H1 (cell line): Measurements from ENCODE around the gene ST3GAL3. TPM values are rescaled to one million over a fixed set of nuclear protein-coding genes. Genes with fewer than 3 reads are reported as not detected.
A peak's percentile ranks its signal among the peaks of the same experiment; 100 is the strongest.

Experiments used
- CTCF ChIA-PET: fragments of 300-600 bp; sonication (Branson Sonifier 250); formaldehyde crosslinking; loops from one replicate; lab custom pipeline; 2021; ENCODE audit not compliant: partially characterized antibody; lab: Charles Lee
- POLR2A ChIA-PET: fragments of 300-600 bp; sonication (Branson Sonifier 250); formaldehyde crosslinking; loops from one replicate; lab custom pipeline; 2021; ENCODE audit warnings: inconsistent platforms; ENCODE audit not compliant: partially characterized antibody; lab: Charles Lee
- DNase-seq, 2 experiments: peaks; one replicate each; pipeline versions ENCODE4 v3.0.0 to v3.0.0-alpha.2; 2010 to 2022; ENCODE audit warnings: low spot score in 2 of 2, low read depth in 1 of 2, mixed read lengths in 1 of 2
- FAIRE-seq: peaks from 2 replicates; lab custom pipeline; 2011; peaks lifted over from hg19 to GRCh38; lab: Jason Lieb, UNC
- H2AFZ ChIP-seq: 2 replicates; pipeline ENCODE4 v1.8.1; 2012; ENCODE audit warnings: low read length, inconsistent platforms
- H2AK5ac ChIP-seq: 2 replicates; pipeline ENCODE4 v1.6.1; 2013; ENCODE audit warnings: low read depth, low read length
- H2BK120ac ChIP-seq: replicated peaks from 2 replicates; pipeline ENCODE3; 2013; ENCODE audit warnings: low read depth, low read length, inconsistent platforms
- H2BK12ac ChIP-seq: 2 replicates; pipeline ENCODE4 v1.6.1; 2013; ENCODE audit warnings: low read depth, low read length
- H2BK15ac ChIP-seq: 2 replicates; pipeline ENCODE4 v1.6.1; 2013; ENCODE audit warnings: low read length
- H2BK20ac ChIP-seq: 2 replicates; pipeline ENCODE4 v1.6.1; 2013; ENCODE audit warnings: low read length
- H2BK5ac ChIP-seq: 2 replicates; pipeline ENCODE4 v1.6.1; 2013; ENCODE audit warnings: low read depth, low read length
- H3K14ac ChIP-seq: 2 replicates; pipeline ENCODE4 v1.6.1; 2013; ENCODE audit warnings: inconsistent platforms; ENCODE audit not compliant: insufficient read length
- H3K18ac ChIP-seq: 2 replicates; pipeline ENCODE4 v1.6.1; 2013; ENCODE audit warnings: low read length; ENCODE audit errors: extremely low read depth
- H3K23ac ChIP-seq: 2 replicates; pipeline ENCODE4 v1.6.1; 2013; ENCODE audit warnings: inconsistent platforms; ENCODE audit not compliant: insufficient read length
- H3K23me2 ChIP-seq: 2 replicates; pipeline ENCODE4 v1.6.1; 2013; ENCODE audit warnings: low read depth, low read length
- H3K27ac ChIP-seq: 2 replicates; pipeline ENCODE4 v1.6.1; 2011; ENCODE audit warnings: low read depth, low read length, inconsistent platforms
- H3K27me3 ChIP-seq, 4 experiments: replicated peaks in 1 of 4; 1 replicate in 1 of 4; 2 replicates in 3 of 4; pipeline versions ENCODE4 v1.6.1 to v1.8.1; 2011 to 2013; ENCODE audit warnings: low read length in 3 of 4, mild to moderate bottlenecking in 3 of 4, inconsistent platforms in 2 of 4, mixed read lengths in 2 of 4, moderate library complexity in 1 of 4; ENCODE audit not compliant: control insufficient read depth in 3 of 4, insufficient read depth in 3 of 4; ENCODE audit errors: extremely low read depth in 1 of 4
- H3K36me3 ChIP-seq, 4 experiments: 2 replicates each; pipeline versions ENCODE4 v1.6.1 to v1.8.1; 2011 to 2013; ENCODE audit warnings: mild to moderate bottlenecking in 4 of 4, low read length in 3 of 4, moderate library complexity in 2 of 4, control low read depth in 1 of 4, inconsistent platforms in 1 of 4; ENCODE audit not compliant: insufficient read depth in 4 of 4, control insufficient read depth in 2 of 4
- H3K4ac ChIP-seq: replicated peaks from 2 replicates; pipeline ENCODE3; 2013; ENCODE audit warnings: low read length, low read depth, mixed read lengths, inconsistent platforms; ENCODE audit not compliant: insufficient read length
- H3K4me1 ChIP-seq, 4 experiments: replicated peaks in 1 of 4; 1 replicate in 1 of 4; 2 replicates in 3 of 4; pipeline versions ENCODE4 v1.6.1 to v1.8.1; 2011 to 2013; ENCODE audit warnings: low read length in 3 of 4, inconsistent platforms in 2 of 4, mixed read lengths in 1 of 4; ENCODE audit not compliant: insufficient read depth in 4 of 4, control insufficient read depth in 3 of 4
- H3K4me2 ChIP-seq, 2 experiments: 2 replicates each; pipeline versions ENCODE4 v1.6.1 to v1.8.1; 2011 to 2013; ENCODE audit warnings: low read depth in 2 of 2, low read length in 2 of 2, control low read depth in 1 of 2, inconsistent platforms in 1 of 2, mild to moderate bottlenecking in 1 of 2; ENCODE audit not compliant: insufficient read depth in 1 of 2
- H3K4me3 ChIP-seq, 4 experiments: fragments of 200-600, 300-600 bp in 1 of 4; sonication (generic), shearing (Covaris generic), sonication (Bioruptor Twin) in 1 of 4; 2 replicates each; pipeline versions ENCODE4 v1.5.1 to v1.8.1; 2011 to 2016; ENCODE audit warnings: low read length in 4 of 4, low read depth in 3 of 4, control low read depth in 2 of 4, inconsistent platforms in 2 of 4, mild to moderate bottlenecking in 2 of 4, mixed read lengths in 1 of 4, moderate library complexity in 1 of 4; ENCODE audit not compliant: insufficient read depth in 2 of 4; ENCODE audit errors: extremely low read depth in 1 of 4
- H3K56ac ChIP-seq: replicated peaks from 2 replicates; pipeline ENCODE3; 2013; ENCODE audit warnings: low read depth, mild to moderate bottlenecking, mixed read lengths, low read length, inconsistent platforms; ENCODE audit not compliant: insufficient read length
- H3K79me1 ChIP-seq: 2 replicates; pipeline ENCODE4 v1.6.1; 2013; ENCODE audit warnings: low read depth, low read length, control low read depth
- H3K79me2 ChIP-seq, 2 experiments: 2 replicates each; pipeline versions ENCODE4 v1.6.1 to v1.8.1; 2012 to 2013; ENCODE audit warnings: low read length in 2 of 2, mild to moderate bottlenecking in 2 of 2, inconsistent platforms in 1 of 2; ENCODE audit not compliant: insufficient read depth in 2 of 2, control insufficient read depth in 1 of 2
- H3K9ac ChIP-seq, 4 experiments: replicated peaks in 1 of 4; 1 replicate in 1 of 4; 2 replicates in 3 of 4; pipeline versions ENCODE4 v1.6.1 to v1.8.1; 2011 to 2013; ENCODE audit warnings: low read depth in 3 of 4, low read length in 3 of 4, control low read depth in 2 of 4, mild to moderate bottlenecking in 2 of 4, moderate library complexity in 2 of 4, inconsistent platforms in 1 of 4; ENCODE audit errors: extremely low read depth in 1 of 4
- H3K9me3 ChIP-seq, 2 experiments: 2 replicates each; pipeline versions ENCODE4 v1.6.1 to v1.8.1; 2012 to 2013; ENCODE audit warnings: mild to moderate bottlenecking in 2 of 2, moderate library complexity in 2 of 2, control low read depth in 1 of 2, inconsistent platforms in 1 of 2, low read depth in 1 of 2, low read length in 1 of 2, mixed read lengths in 1 of 2; ENCODE audit not compliant: insufficient read depth in 2 of 2
- H4K20me1 ChIP-seq, 2 experiments: replicated peaks in 1 of 2; 2 replicates each; pipeline versions ENCODE3 to v1.8.1; 2011 to 2013; ENCODE audit warnings: inconsistent platforms in 2 of 2, low read length in 2 of 2, mild to moderate bottlenecking in 1 of 2; ENCODE audit not compliant: insufficient read depth in 2 of 2, control insufficient read depth in 1 of 2
- H4K5ac ChIP-seq: 2 replicates; pipeline ENCODE4 v1.6.1; 2013; ENCODE audit warnings: low read length, low read depth, mixed read lengths, inconsistent platforms; ENCODE audit not compliant: insufficient read length
- H4K8ac ChIP-seq: 2 replicates; pipeline ENCODE4 v1.8.0; 2013; ENCODE audit warnings: mild to moderate bottlenecking, moderate library complexity, low read length, inconsistent platforms; ENCODE audit not compliant: insufficient read depth; ENCODE audit errors: extremely low read depth
- H4K91ac ChIP-seq: replicated peaks from 2 replicates; pipeline ENCODE3; 2013; ENCODE audit warnings: low read length, mixed read lengths, inconsistent platforms; ENCODE audit not compliant: insufficient read length
- RAD21 ChIP-seq, 2 experiments: IDR thresholded peaks in 1 of 2; conservative IDR thresholded peaks in 1 of 2; 2 replicates each; pipeline ENCODE4 v1.6.1; 2011; ENCODE audit warnings: low read depth in 2 of 2, low read length in 2 of 2, improper control_type of control experiment in 1 of 2, inconsistent platforms in 1 of 2, mild to moderate bottlenecking in 1 of 2, moderate library complexity in 1 of 2
- RNF2 ChIP-seq: fragments of 200-900, 300-1000 bp; sonication (generic); IDR thresholded peaks from 2 replicates; pipeline ENCODE4 v1.7.1; 2016; ENCODE audit warnings: borderline replicate concordance, low read depth, mild to moderate bottlenecking, antibody characterized with exemption, low read length; ENCODE audit not compliant: poor library complexity, severe bottlenecking; ENCODE audit errors: missing control alignments
- WGBS, 2 experiments: shearing (Covaris generic) in 1 of 2; methylation state at CpG; one replicate each; pipeline versions ENCODE4 v1.1.6 to v1.1.7; 2013 to 2015; ENCODE audit warnings: low lambda C conversion rate in 2 of 2, mixed read lengths in 2 of 2, inconsistent platforms in 1 of 2, low coverage in 1 of 2, missing lambda C conversion rate in 1 of 2; ENCODE audit not compliant: insufficient replicate concordance in 2 of 2, insufficient coverage in 1 of 2, insufficient read length in 1 of 2; ENCODE audit errors: extremely low coverage in 1 of 2, missing lambda C conversion rate in 1 of 2; 5-methylcytosine and 5-hydroxymethylcytosine counted together
- polyA plus RNA-seq, 7 experiments: library from polyadenylated mRNA; depleted of rRNA in 3 of 7; stranded (reverse) in 5 of 7; unstranded in 2 of 7; fragments of >200 nt in 5 of 7; fragments of 200-250 nt in 2 of 7; gene quantifications; 1 replicate in 5 of 7; 2 replicates in 1 of 7; 4 replicates in 1 of 7; pipeline versions ENCODE4 v1.2.1 to v1.2.3, GENCODE V29; 2011 to 2013; ENCODE audit warnings: missing spikeins in 2 of 7, mixed read lengths in 2 of 7
- total RNA-seq: library from RNA; stranded (reverse); fragmentation: NEBNext Ultra II Directional; extraction: Animal tissue kit (Norgen Biotek cat#: 25700); gene quantifications from 2 replicates; pipeline ENCODE4 v1.2.1, GENCODE V29; 2021

The ST3GAL3 gene
- total and polyA plus RNA-seq, 2 of the 8 experiments (the other 6 are each of a cell fraction or from before 2014, with no cell fraction given), result 6.8 to 7.0 TPM

- H3K18ac ChIP-seq, result no peak overlapping the region
- FAIRE-seq, result no peak
These were observed 168.0 kb downstream of the ST3GAL3 start for GRCh38 chr1:43875331-43875730.

More at GRCh38 chr1:43875331-43875730, 168.0 kb downstream of the ST3GAL3 start:
- DNase-seq, result no peak
- no peaks in the 10 kb centered on the region for H3K9me3 ChIP-seq
- no peak overlapping the region for H2AK5ac ChIP-seq
- no peak overlapping the region for H3K9ac ChIP-seq
- no peak overlapping the region for H3K14ac ChIP-seq
- no peaks in the 10 kb centered on the region for H3K36me3 ChIP-seq
- H3K23ac ChIP-seq, result no peak overlapping the region
- no peak overlapping the region for H3K4me3 ChIP-seq
- ChIA-PET POLR2A (interaction anchor here (0.9 kb wide), 1 partner anchor 10 kb away, joined by 3 read pairs; no protein-coding TSS in a partner anchor), CTCF (interaction anchor here (0.9 to 2.9 kb wide), 8 partner anchors 8 to 112 kb away, joined by 3 to 7 read pairs (median 4); no protein-coding TSS in a partner anchor)
- WGBS, 2 experiments, result 88% methylated on average over 3 of the region's 3 CpGs; no CpG with 5 or more reads in 1 of the 2 experiments
- H2BK15ac ChIP-seq, result no peak overlapping the region
- no peak overlapping the region for H4K91ac ChIP-seq
- H4K5ac ChIP-seq, result no peak overlapping the region
- no peaks in the 10 kb centered on the region for H4K20me1 ChIP-seq
- H4K8ac ChIP-seq, result no peak overlapping the region
- H2BK12ac ChIP-seq, result no peak overlapping the region
- no peaks in the 10 kb centered on the region for H3K27me3 ChIP-seq
- no peak overlapping the region for H3K4ac ChIP-seq
- no peak overlapping the region for H2BK120ac ChIP-seq
- no peak overlapping the region for H3K27ac ChIP-seq
- H3K4me2 ChIP-seq, result no peak overlapping the region
- no peaks in the 10 kb centered on the region for H3K79me2 ChIP-seq
- H2BK20ac ChIP-seq, result no peak overlapping the region
- no peak overlapping the region for H2BK5ac ChIP-seq
- no peak overlapping the region for H3K56ac ChIP-seq
- no peaks in the 10 kb centered on the region; the same call in 1 of the 2 replicates for H3K79me1 ChIP-seq
- H3K23me2 ChIP-seq, result no peaks in the 10 kb centered on the region; the same call in 1 of the 2 replicates
- TF ChIP-seq RAD21 (IDR thresholded peaks at IDR 0.05 in 1 of 2, conservative IDR thresholded peaks at IDR 0.05 in 1 of 2; ENCODE audit: low read depth in 2 of 2, low read length in 2 of 2), result 0 out of 4 replicates have a peak, but pooled peaks of 1 of the 2 experiments have one; percentile 2
- TF ChIP-seq RNF2, result no peak
- TF ChIP-seq, all 59 proteins: peak for 1
- Histone ChIP-seq H2AFZ (no peak overlapping the region), H3K4me1 (no peaks in the 10 kb centered on the region)
